ENCODE data around the gene MUSK.
"Not testable (repeated sequence)": the region's sequence is repeated elsewhere in the genome, so short reads cannot be mapped to it uniquely, and the experiment has no call there.

Gene MUSK

DNA sequence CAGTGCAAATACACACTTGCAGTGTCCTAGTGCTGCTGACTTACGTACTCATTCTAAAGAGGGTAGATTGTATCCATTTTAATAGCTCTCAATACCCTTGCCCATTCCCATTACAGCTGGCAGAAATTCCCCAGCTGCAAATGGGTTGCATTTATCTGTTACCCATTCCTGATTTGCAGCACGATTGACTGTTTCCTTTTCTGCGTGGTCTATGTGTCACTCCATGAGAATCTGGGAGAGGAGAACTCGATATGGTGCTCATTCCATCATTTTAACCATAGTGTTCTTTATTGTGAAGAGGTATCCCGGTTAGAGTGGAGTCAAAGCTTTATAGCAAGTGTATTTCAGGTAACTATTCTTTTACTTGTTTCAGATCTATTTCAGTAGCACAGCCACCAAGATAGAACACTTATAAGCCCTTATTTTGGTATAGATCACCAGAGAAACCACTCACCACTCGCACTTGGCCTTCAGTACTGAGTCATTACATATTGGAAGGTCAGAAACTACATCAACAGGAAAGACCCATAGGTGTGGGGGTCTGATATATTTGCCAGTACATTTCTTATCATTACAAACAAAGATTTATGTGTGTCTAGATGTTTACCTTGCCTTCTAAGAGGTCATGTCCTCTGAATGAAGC lies 139.5 kb downstream of the MUSK start:
- in situ Hi-C loops (cut with MboI; ENCODE audit: low sequenced_read_pairs): no loop called here

DNA sequence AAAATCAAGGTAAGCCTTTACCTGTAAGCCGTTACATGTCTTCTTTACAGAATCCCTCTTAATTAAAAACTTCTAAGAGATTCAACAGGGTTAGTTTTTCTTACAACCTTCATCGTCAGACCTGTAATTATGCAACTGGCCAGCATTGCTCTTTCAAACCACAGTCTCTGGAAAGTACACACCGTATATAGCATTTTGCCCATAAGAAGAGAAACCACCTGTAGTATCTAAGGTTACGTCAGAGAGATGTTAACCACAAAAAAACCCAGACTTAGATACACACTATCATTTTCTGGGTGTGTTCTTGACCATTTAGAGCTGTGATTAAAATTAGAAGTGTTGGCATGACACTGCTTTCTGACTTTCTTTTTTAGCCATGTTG lies 140.0 kb downstream of the MUSK start:
- in situ Hi-C loops (cut with MboI; ENCODE audit: low sequenced_read_pairs): no loop called here

DNA sequence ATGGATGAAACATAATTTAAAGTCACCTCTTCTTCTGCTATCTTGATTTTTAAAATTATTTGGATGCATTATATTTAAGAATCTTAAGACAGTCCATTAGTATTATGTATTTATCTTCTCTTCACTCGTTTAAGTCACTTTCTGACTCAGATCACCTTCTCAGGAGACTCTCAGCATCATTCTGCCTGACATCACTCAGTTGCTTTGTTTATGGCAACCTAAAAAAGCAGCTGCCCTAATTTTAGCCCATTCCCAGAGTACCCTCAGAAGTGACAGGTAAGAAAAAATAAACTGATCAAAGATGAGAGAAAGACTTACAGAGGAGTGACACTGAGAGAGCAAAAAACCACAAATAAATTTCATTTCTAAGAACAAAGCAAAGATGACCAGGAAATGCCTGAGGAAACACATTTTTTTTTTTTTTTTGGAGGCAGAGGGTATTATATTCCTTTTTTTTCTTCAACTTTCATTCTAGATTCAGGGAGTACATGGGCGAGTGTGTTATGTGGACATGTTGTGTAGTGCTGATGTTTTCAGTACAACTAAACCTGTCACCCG lies 140.5 kb downstream of the MUSK start:
- in situ Hi-C loops (cut with MboI; ENCODE audit: low sequenced_read_pairs): no loop called here

DNA sequence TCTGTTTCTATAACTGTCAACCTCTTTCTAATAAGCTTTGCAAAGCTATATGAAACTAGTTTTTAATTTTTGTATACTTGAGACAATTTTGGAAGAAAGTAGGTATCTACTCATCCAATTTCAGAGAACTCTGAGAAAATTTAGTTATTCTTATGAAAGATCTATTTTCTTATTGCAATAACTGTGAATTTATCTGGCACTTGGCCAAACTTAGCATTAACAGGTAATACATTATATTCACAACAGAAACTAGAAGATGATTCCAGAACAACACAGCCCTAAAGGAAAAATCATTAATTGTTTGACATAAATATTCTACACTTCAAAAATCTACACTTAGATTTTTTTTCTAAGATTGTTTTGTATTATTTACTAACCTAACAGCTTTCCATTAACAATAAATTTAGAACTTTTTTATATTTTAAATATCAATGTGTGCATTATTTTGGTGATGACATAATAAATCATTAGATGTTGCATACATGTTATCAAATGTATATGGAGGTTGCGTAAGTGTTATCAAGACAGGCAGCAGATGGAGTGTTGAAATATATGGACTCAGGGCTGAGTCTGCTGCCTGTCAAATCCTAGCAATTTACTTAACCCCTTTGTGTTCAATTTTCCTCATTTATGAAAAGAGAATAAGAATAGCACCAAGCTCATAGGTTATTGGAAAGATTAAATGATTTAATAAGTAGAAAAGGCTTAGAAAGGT lies 141.8 kb downstream of the MUSK start:
- in situ Hi-C loops (cut with MboI; ENCODE audit: low sequenced_read_pairs): no loop called here

DNA sequence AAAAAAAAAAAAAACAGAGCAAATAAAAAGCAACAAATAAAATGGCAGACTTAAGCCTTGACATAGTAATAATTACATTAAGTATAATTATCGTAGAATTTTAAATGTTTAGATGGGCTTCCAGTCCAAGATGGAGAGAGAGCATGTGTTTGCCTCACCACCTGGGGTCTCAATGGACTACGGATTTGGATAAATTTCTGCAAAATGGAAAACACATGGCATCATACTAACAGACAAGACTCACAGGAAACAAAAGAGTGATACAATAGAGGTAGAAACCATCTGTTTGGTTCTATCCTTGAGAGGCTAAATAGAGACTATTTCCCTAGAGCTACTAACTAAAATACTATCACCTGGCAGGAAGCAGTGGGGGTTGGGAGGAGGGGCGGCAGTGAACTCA lies 144.3 kb downstream of the MUSK start:
- in situ Hi-C loops (cut with MboI; ENCODE audit: low sequenced_read_pairs): no loop called here

DNA sequence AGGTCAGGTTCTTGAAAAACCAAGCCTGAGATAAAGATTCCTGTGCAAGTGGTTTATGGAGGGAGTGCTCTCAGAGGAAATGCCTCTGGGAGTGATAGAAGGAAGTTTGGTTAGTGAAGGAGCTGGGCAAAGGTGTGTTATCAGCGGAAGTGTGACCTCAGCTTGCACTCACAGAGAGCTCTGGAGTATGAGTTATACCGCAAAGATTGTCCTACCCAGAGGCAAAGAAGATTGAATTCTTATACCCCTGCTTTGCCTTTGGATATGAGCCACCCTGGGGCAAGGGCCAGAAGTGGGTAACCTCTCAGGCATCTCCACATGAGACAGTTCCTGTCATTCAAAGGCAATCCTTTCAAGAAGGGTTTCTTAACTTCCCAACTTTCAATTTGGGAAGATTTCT lies 145.6 kb downstream of the MUSK start:
- in situ Hi-C loops (cut with MboI; ENCODE audit: low sequenced_read_pairs): no loop called here

DNA sequence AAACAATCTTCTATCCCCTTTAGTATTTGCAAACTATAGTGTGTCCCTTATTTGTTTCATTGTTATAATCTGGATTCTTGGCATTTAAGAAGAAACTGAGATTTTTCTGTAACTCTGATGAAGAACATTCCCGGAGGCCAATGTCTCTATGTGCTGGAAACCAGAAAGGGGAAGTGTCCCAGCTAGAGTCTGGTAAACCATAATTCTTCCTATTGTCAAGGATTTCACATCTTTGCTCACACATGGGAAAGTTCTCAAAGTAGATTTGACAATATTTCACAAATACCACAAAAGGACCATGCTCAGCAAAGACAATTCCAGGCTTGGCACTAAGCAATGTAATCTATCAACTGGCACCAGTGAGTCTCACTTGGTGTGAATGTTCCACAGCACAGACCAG lies 146.8 kb downstream of the MUSK start:
- in situ Hi-C loops (cut with MboI; ENCODE audit: low sequenced_read_pairs): no loop called here

DNA sequence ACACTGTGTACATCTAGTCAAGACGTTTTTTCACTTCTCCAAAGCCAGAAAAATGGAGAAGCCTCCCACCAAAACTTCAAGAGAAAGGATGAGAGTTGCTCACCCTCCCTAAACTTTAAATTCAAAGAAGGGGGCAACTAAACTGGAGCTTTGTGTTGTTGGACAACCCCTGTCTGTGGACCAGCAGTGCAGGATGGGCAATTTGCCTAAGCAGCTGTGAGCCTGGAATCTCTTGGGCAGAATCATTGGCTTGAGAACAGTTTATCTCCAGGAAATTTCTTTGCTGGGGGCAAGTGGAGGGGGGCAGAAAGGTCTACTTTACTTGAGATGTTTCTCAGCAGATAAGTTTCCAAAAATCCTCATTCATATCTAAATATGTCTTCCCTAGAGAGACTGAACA lies 151.8 kb downstream of the MUSK start:
- in situ Hi-C loops (cut with MboI; ENCODE audit: low sequenced_read_pairs): no loop called here

DNA sequence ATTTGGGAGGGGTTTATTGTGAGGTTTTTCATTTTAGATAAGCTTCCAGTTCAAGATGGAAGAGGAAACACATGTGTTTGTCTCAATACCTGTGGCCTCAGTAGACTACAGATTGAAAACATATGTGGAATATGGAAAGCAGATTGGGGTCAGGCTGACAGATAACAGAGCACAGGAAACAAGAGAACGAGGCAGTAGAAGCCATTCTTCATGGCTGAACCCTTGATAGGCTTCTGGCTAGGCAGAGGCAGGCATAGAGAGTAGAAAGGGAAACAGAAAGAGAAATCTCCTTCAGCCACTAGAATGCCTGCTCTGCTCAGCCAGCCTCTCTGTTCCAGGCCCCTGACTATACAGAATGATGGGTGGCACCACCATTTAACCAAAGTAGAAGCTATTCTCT lies 152.5 kb downstream of the MUSK start:
- in situ Hi-C loops (cut with MboI; ENCODE audit: low sequenced_read_pairs): no loop called here

DNA sequence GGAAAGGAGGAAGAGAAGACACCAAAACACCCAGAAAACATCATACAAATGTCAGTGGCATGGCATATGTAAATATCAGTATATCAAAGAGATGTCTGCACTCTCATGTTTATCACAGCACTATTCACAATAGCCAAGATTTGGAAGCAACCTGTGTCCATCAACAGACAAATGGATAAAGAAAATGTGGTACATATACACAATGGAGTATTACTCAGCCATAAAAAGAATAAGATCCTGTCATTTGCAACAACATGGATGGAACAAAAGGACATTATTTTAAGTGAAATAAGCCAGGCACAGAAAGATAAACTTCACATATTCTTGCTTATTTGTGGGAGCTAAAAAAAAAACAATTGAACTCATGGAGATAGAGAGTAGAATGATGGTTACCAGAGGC lies 156.5 kb downstream of the MUSK start:
- in situ Hi-C loops (cut with MboI; ENCODE audit: low sequenced_read_pairs): not testable (repeated sequence)

DNA sequence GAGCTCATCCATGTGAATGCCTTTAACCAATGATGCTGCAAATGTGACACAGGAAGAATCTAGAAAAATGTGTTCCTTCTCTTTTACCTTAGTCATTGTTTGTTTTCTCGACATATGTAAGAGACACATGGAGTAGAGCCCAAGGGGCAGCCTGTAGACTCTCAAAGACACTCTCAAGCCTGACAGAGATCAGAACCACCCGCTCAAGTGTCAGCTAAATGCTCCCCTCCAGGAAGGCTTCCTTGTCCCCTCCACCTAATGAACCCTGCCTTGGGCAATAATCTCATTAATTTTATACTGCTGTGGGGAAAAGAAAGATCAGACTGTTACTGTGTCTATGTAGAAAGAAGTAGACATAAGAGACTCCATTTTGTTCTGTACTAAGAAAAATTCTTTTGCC lies 157.4 kb downstream of the MUSK start:
- in situ Hi-C loops (cut with MboI; ENCODE audit: low sequenced_read_pairs): no loop called here

DNA sequence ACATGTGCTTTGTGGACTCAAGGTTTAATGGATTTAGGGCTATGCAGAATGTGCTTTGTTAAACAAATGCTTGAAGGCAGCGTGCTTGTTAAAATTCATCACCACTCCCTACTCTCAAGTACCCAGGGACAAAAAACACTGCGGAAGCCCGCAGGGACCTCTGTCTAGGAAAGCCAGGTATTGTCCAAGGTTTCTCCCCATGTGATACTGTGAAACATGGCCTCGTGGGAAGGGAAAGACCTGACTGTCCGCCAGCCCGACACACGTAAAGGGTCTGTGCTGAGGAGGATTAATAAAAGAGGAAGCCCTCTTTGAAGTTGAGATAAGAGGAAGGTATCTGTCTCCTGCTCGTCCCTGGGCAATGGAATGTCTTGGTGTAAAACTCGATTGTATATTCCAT lies 157.8 kb downstream of the MUSK start:
- in situ Hi-C loops (cut with MboI; ENCODE audit: low sequenced_read_pairs): not testable (repeated sequence)

DNA sequence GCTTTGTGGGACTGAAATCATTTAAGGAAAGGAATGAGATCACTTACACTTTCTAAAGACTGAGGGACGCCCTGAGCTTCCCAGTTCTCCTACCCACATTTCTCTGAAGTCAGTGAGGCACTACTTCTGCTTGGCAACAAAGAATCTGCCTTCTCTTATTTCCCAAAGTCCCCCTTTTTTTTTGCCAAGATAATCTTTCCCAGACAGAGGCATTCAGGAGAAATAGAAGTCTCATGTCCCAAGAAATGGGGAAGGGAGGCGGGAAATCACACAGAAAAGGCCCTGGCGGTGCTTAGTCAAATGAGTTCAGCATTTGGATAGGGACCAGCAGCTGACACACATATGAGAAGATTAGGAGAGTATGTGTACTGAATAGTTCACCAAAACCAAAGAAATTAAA lies 159.7 kb downstream of the MUSK start:
- in situ Hi-C loops (cut with MboI; ENCODE audit: low sequenced_read_pairs): no loop called here

DNA sequence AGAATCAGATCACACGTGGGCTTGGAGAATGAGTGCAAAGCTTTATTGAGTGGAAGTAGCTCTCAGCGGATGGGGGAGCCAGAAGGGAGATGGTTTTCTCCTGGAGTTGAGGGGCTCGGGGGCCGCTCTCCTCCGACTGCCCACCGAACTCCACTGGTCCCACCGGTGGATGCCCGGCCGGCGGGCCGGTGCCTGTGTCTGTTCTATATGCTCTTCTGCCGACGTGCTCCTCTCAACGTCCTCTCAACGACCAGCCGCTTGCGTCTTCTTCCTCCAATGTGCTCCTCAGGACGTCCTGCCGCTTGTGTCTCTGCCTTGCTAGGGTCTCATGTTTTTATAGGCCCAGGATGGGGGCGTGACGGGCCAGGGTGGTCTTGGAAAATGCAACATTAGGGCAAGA lies 161.9 kb downstream of the MUSK start:
- in situ Hi-C loops (cut with MboI; ENCODE audit: low sequenced_read_pairs): no loop called here

DNA sequence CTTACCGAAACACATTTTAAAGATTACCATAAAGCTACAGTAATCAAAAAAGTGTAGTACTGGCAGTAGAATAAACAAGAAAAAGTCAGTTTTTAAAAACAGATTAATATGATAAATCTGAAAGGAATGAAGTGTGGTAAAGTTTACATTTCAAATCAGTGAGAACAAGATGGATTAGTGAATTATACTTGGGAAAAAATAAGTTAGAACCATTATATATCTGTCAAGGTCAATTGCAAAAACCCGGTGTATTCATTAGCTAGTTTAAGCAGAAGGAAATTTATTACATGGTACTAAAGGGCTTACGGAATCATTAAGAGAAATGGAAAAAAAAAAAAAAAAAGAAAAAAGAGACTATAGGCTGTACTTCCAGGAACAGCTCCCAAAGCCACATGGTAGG lies 164.3 kb downstream of the MUSK start:
- in situ Hi-C loops (cut with MboI; ENCODE audit: low sequenced_read_pairs): no loop called here

DNA sequence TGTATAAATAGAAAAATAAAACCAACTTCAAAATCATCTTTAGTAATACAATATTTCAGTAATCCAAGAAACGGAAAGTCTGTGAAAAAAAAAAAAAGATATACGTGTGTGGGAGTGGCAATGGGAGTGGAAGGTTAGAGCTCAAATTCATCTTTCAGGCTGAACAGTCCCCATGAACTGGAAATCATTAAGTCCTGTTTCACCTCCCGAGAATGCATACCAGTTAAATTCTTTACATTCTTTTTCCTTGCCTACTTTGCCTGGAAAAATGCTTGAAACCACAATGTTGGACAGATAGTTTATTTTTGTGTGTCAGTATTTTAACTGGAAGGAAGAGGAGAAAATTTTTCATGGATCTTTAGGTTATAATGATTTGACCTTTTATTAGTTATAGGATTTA lies 166.8 kb downstream of the MUSK start:
- in situ Hi-C loops (cut with MboI; ENCODE audit: low sequenced_read_pairs): no loop called here

DNA sequence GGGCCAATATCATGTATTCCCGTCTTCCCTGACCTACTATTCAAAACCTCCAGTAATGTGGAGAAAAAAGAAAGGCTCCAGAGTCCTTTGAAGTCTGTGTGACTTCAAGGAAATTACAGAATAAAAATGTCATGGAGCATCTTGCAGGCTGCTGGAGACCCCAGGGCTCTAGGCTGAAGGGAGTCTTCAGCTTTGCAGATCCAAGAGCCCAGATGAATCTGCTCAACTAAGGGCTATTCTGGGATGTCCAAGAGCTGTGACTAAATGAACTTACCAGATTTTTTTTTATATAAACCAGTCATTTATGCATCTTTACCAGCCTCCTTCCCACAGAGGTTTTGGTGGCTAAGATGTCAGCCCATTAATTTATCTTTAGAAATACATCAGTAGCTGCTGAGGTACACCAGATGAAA lies 167.3 kb downstream of the MUSK start:
- in situ Hi-C loops (cut with MboI; ENCODE audit: low sequenced_read_pairs): no loop called here

DNA sequence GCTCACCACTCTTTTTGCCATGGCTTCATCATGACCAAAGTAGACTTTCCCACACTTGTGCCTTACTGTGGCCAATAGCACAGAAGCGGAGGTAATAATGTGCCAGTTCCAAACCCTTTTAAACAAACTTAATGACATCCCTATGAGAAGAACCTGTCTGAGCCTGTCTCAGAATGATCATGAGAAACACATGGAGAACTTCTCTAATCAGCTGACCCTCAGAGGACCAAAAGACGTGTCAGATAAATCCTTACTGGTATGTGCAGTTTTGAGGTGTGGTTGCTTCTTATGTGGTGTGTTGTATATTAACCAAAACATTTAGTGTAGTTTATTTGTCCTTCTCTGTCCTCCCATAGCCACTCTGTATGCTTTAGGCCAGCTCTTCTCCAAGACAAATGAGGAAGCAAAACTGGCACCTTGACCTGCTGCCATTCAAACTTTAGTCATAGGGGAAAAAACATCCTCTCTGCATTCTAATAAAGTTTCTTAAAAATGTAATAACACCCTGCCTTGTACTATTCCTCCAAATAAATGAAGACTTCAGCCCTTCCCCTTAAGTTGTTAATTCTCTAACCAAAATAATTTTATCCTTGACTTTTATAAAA lies 168.9 kb downstream of the MUSK start:
- in situ Hi-C loops (cut with MboI; ENCODE audit: low sequenced_read_pairs): no loop called here

DNA sequence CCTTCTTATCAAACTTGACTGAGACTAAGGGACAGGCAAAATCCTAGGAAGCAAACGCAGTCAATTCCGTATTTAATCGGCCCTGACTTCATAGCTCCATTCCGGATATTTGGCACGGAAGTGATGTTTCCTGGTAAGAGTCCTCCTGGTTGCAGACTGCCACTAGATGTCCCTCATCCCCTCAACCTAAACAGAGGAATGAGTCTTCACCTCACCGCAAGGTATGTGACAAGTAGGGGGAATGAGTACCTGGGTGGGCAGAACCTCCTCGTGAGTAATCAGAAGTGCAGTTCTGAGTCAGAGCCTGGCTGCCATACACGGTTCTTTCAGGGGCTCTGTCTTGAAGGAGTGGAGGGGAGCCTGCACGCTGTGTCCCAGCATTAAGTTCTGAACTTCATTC lies 173.6 kb downstream of the MUSK start:
- in situ Hi-C loops (cut with MboI; ENCODE audit: low sequenced_read_pairs): no loop called here

DNA sequence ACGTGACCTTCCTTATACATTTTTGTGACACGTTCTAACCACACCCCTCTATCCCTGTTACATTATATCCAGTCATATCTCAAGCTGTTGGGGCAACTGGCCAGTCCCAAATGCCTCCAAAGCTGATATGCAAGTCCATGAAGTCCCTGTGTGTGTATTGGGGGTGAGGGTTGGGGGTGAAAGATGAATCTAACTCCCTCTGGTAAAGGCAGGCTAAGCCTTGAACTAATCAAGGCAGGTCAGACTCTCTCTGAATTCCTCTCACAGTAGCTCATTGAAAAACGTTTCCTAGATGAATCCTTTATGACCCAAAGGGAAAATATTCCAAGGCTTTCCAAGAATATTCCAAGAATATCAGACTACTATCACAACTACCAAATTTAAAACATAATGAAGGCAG lies 174.4 kb downstream of the MUSK start:
- in situ Hi-C loops (cut with MboI; ENCODE audit: low sequenced_read_pairs): no loop called here

DNA sequence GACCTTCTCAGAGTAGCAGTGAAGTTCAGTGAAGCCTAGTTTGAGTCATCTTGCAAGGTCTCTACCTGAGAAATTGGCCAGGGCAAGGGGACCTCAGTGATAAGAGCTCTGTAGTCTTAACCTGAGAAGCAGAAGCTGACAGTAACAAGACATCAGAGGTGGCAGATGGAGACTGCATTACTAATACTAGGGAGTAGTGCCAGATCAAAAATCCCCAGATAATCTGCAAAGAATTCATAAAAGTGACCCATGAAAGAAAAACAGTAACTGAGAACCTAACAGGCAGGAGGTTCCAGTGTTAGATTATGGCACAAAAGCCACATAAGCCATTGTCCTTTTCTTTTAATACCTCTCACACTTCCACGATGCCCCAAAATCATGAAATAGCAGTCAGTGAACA lies 175.5 kb downstream of the MUSK start:
- in situ Hi-C loops (cut with MboI; ENCODE audit: low sequenced_read_pairs): no loop called here

DNA sequence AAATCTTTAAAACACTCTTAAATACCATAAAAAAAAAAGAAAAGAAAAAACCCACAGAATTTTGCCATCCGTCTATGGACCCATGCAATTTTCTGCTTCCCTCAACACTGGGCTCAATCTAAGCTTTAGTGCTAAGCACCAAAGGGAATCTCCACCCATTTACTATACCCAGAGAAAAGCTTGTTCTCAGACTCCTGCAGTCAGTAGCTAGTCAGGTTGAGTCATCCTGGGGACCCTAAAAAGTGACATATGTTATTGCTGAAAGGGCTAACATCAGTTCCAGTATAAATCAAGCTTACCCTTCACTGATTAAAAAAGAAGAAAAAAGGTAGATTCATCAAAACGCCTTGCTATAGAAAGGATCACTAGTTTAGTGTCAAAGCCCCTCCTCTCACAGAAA lies 177.6 kb downstream of the MUSK start:
- in situ Hi-C loops (cut with MboI; ENCODE audit: low sequenced_read_pairs): no loop called here
